ENCODE results near the gene OR52B4. TPM values are rescaled to one million over a fixed set of nuclear protein-coding genes. Genes with fewer than 3 reads are reported as not detected.

Gene OR52B4
- total and polyA plus RNA-seq, 10 of the 15 experiments (the other 5 are each of a cell fraction or from before 2014, with no cell fraction given): not detected

DNA sequence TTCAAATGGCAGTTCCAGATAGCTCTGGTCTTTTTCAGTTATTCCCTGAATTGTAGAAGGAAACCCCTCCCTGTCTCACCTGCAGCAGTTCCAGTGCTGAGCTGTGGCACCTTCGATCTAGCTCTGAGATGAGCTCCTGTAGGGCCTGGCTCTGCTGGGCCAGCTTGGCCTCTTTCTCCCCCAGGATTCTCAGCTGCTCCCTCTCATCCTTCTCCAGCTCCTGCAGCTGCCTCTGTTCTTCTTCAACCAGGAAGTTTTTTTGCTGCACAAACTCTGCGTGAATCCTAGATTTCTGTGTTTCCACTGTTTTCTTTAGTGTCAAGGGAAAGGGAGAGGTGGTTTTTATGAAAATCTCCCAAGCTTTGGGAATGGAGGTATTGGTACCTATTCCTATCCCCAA is 20.0 kb upstream of the OR52B4 start (continued):
- TF ChIP-seq, protein P1, sequence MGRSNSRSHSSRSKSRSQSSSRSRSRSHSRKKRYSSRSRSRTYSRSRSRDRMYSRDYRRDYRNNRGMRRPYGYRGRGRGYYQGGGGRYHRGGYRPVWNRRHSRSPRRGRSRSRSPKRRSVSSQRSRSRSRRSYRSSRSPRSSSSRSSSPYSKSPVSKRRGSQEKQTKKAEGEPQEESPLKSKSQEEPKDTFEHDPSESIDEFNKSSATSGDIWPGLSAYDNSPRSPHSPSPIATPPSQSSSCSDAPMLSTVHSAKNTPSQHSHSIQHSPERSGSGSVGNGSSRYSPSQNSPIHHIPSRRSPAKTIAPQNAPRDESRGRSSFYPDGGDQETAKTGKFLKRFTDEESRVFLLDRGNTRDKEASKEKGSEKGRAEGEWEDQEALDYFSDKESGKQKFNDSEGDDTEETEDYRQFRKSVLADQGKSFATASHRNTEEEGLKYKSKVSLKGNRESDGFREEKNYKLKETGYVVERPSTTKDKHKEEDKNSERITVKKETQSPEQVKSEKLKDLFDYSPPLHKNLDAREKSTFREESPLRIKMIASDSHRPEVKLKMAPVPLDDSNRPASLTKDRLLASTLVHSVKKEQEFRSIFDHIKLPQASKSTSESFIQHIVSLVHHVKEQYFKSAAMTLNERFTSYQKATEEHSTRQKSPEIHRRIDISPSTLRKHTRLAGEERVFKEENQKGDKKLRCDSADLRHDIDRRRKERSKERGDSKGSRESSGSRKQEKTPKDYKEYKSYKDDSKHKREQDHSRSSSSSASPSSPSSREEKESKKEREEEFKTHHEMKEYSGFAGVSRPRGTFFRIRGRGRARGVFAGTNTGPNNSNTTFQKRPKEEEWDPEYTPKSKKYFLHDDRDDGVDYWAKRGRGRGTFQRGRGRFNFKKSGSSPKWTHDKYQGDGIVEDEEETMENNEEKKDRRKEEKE (IDR thresholded peaks at IDR 0.05): no peak
- TF ChIP-seq CEBPB (IDR thresholded peaks at IDR 0.05; ENCODE audit: borderline replicate concordance in 1 of 2, low read depth in 2 of 2, low read length in 2 of 2) (no peak), MYB (IDR thresholded peaks at IDR 0.05; ENCODE audit: borderline replicate concordance, low read depth, low read length) (no peak), SP1 (IDR thresholded peaks at IDR 0.05; ENCODE audit: low read depth, low read length) (no peak), MYC (IDR thresholded peaks at IDR 0.05; ENCODE audit: insufficient read depth, insufficient read length, insufficient replicate concordance, low read length, severe bottlenecking) (no peak), ZNF384 (IDR thresholded peaks at IDR 0.05; ENCODE audit: borderline replicate concordance, low read depth, low read length) (no peak), KAT2A (conservative IDR thresholded peaks at IDR 0.05; ENCODE audit: control insufficient read depth, low read depth, low read length) (no peak), CHD4 (IDR thresholded peaks at IDR 0.05) (no peak), GABPA (IDR thresholded peaks at IDR 0.05; ENCODE audit: low read depth) (no peak), ZSCAN29 (IDR thresholded peaks at IDR 0.05) (no peak), IKZF1 (conservative IDR thresholded peaks at IDR 0.05) (no peak)
- TF ChIP-seq, protein P2, sequence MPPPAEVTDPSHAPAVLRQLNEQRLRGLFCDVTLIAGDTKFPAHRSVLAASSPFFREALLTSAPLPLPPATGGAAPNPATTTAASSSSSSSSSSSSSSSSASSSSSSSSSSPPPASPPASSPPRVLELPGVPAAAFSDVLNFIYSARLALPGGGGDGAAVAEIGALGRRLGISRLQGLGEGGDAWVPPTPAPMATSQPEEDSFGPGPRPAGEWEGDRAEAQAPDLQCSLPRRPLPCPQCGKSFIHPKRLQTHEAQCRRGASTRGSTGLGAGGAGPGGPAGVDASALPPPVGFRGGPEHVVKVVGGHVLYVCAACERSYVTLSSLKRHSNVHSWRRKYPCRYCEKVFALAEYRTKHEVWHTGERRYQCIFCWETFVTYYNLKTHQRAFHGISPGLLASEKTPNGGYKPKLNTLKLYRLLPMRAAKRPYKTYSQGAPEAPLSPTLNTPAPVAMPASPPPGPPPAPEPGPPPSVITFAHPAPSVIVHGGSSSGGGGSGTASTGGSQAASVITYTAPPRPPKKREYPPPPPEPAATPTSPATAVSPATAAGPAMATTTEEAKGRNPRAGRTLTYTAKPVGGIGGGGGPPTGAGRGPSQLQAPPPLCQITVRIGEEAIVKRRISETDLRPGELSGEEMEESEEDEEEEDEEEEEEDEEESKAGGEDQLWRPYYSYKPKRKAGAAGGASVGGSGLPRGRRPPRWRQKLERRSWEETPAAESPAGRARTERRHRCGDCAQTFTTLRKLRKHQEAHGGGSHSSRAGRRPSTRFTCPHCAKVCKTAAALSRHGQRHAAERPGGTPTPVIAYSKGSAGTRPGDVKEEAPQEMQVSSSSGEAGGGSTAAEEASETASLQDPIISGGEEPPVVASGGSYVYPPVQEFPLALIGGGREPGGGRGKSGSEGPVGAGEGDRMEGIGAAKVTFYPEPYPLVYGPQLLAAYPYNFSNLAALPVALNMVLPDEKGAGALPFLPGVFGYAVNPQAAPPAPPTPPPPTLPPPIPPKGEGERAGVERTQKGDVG (CRISPR knock-in tag; IDR thresholded peaks at IDR 0.05): no peak

All from GM12878 (cell line).